GM19193 (cell line): ENCODE data around the gene PRDM16.

ENCODE experiments used
- POLR2A ChIP-seq: IDR thresholded peaks from 4 replicates; pipeline ENCODE4 v1.6.1; 2011; ENCODE audit not compliant: insufficient read depth, insufficient read length; ENCODE audit errors: extremely low read depth

The PRDM16 gene

GRCh38 chr1:3077081-3077480 is 8.1 kb downstream of the PRDM16 start:
- no peak for TF ChIP-seq POLR2A

DNA sequence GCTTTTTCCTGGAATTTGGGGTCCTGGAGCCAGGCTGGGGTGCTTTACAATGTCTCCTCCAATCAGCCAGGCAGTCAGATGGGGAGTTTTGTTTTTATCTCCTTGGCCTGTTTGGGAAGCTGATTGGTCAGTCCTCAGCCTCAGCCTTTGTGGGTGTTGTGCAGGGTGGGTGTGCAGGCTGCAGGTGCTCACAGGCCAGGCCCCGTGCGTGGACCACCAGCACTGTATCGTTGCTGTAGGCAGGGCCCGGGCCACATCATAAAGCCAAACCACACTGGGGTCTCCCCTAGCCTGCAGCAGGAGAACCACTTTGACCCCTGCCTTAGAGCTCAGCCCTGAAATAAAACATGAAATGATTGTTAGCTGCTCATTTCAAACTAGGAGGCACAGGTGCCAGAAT is 8.6 kb downstream of the PRDM16 start:
- no peak for TF ChIP-seq POLR2A

GRCh38 chr1:3078430-3078861 is 9.4 kb downstream of the PRDM16 start:
- no peak for TF ChIP-seq POLR2A

DNA sequence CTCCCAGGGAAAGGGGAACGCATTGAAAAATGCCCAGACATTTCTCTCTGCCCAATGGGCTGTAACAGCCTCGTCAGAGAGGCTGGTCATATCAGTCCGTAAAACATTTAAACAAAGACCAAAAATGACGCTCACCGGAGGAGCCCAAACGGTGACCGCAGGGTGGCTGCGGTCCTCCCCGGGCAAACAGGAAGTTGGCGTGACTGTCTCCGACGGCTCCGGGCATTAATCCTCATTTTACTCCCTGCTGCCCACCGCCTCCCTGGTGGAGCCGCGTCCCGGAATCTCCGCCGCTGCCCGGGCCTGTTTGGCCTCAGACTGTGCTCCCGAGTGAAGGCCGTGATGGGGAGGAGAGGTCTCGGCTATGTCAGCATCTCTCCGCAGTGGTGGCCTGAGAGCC is 9.9 kb downstream of the PRDM16 start:
- no peak for TF ChIP-seq POLR2A

- no peak for TF ChIP-seq POLR2A
Measured at GRCh38 chr1:3079381-3080052, 10.5 kb downstream of the PRDM16 start.

- TF ChIP-seq POLR2A, result no peak
Measured at GRCh38 chr1:3080053-3080955, 11.3 kb downstream of the PRDM16 start.

DNA sequence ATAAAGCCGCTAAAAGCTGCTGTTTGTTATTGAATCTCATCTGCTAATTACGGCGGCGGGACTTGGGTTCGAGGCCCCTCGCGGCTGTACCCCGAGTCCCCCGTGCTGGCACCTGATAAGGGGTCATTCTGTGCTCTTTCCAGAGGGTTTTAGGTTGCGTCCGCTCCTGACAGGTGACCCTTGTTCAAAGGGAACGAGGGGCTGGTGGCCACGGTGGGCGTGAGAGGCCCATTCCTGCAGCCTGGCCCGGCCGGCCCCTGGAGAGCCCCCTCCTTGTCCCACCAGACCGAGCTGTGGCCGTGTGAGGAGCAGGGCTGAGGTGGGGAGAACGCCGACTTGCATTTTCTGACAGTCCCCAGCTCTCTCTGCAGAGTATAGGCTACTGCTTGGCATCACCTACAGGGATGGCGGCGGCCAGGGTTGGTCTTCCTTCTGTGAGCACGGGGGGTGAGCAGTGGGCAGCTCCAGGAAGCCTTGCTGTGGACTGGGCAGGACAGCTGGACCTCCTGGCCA is 12.2 kb downstream of the PRDM16 start:
- TF ChIP-seq POLR2A, result no peak

DNA sequence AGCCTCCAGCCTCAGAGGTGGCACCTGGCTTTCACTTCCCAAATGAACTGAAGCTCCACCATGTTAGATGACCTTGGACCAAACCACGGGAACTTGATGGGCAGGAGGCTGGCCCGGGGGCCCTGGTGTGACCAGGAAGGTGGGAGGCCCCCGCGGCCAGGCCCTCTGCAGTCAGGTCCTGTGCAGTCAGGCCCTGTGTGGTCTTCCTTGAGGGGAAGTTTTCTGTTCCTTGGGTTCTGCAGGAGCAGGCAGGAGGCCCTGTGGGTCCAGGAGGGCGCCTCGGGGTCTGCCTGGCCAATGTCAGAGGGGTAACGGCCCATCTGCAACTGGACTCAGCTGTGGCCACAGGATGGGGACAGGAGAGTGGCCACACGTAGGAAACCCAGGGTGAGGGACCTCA is 13.0 kb downstream of the PRDM16 start:
- no peak for TF ChIP-seq POLR2A

- no peak for TF ChIP-seq POLR2A
Measured at GRCh38 chr1:3082571-3083516, 13.8 kb downstream of the PRDM16 start.

- no peak for TF ChIP-seq POLR2A
Measured at GRCh38 chr1:3084154-3084553, 15.2 kb downstream of the PRDM16 start.

GRCh38 chr1:3084726-3085125 is 15.7 kb downstream of the PRDM16 start:
- TF ChIP-seq POLR2A, result no peak

DNA sequence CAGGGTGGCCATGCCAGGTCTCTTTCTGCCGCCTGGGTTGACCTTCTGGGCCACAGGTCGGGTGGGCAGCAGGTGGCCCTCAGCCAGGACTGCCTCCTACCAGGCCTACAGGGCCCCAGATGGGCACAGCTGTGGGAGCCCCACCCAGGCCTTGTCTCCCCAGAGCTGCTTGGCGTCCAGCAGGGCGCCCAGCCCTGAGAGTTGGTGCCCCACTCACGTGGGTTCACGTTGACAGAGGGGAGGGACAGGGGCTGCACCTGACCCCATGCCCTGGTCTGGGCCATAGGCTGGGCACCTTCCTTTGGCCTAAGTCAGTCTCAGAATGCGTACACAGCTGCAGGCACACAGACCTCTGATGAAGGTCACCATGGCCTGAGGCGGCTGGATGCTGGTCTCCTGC is 16.7 kb downstream of the PRDM16 start:
- TF ChIP-seq POLR2A, result no peak

GRCh38 chr1:3086272-3086974 is 17.4 kb downstream of the PRDM16 start:
- no peak for TF ChIP-seq POLR2A

GRCh38 chr1:3087049-3087448 is 18.0 kb downstream of the PRDM16 start:
- no peak for TF ChIP-seq POLR2A
